Natural killer cell (primary cell): Measurements from ENCODE around the gene PRKN. TPM values are rescaled to one million over a fixed set of nuclear protein-coding genes. Genes with fewer than 3 reads are reported as not detected.

Experiments
- ATAC-seq, 3 donors: fragments of 150-1000 bp in 2 of 3; fragments of 200-7000 bp in 1 of 3; cut with Tn5 transposase; 1 replicate in 1 of 3; 2 replicates in 2 of 3; pipeline ENCODE4 v1.10.0; 2021; ENCODE audit warnings: mild to moderate bottlenecking in 2 of 3, moderate library complexity in 2 of 3
- DNase-seq, 2 donors: peaks; one replicate each; pipeline versions ENCODE4 v3.0.0 to v3.0.0-alpha.2; 2013 to 2021; ENCODE audit warnings: mixed read lengths in 1 of 2
- H3K27ac ChIP-seq: one replicate; pipeline ENCODE4 v1.5.1; 2013; ENCODE audit warnings: mild to moderate bottlenecking, low read length
- H3K27me3 ChIP-seq: one replicate; pipeline ENCODE4 v1.6.1; 2013; ENCODE audit warnings: low read length; ENCODE audit not compliant: control insufficient read depth, insufficient read depth
- H3K36me3 ChIP-seq: one replicate; pipeline ENCODE4 v1.6.1; 2013; ENCODE audit warnings: low read length; ENCODE audit not compliant: control insufficient read depth, insufficient read depth
- H3K4me1 ChIP-seq: one replicate; pipeline ENCODE4 v1.6.1; 2013; ENCODE audit warnings: low read length; ENCODE audit not compliant: control insufficient read depth, insufficient read depth
- H3K4me3 ChIP-seq: one replicate; pipeline ENCODE4 v1.5.1; 2013; ENCODE audit warnings: low read length
- H3K9me3 ChIP-seq: one replicate; pipeline ENCODE4 v1.6.1; 2013; ENCODE audit warnings: low read length; ENCODE audit not compliant: control insufficient read depth, insufficient read depth
- H3K27ac Mint-ChIP-seq, 2 donors: one replicate each; pipeline ENCODE4 v1.8.0; 2022; ENCODE audit warnings: mild to moderate bottlenecking in 2 of 2, mixed read lengths in 2 of 2, moderate library complexity in 1 of 2
- H3K27me3 Mint-ChIP-seq, 2 donors: one replicate each; pipeline ENCODE4 v1.8.0; 2022; ENCODE audit warnings: low read depth in 2 of 2, mixed read lengths in 2 of 2
- H3K36me3 Mint-ChIP-seq: one replicate; pipeline ENCODE4 v1.8.0; 2022; ENCODE audit warnings: mixed read lengths
- H3K4me1 Mint-ChIP-seq, 2 donors: one replicate each; pipeline ENCODE4 v1.8.0; 2022; ENCODE audit warnings: mixed read lengths in 2 of 2
- H3K4me3 Mint-ChIP-seq: one replicate; pipeline ENCODE4 v1.8.0; 2022; ENCODE audit warnings: mild to moderate bottlenecking, moderate library complexity, mixed read lengths
- H3K9me3 Mint-ChIP-seq, 2 donors: one replicate each; pipeline ENCODE4 v1.8.0; 2022; ENCODE audit warnings: mixed read lengths in 2 of 2
- WGBS: methylation state at CpG from one replicate; pipeline ENCODE4 v1.1.7; 2013; ENCODE audit warnings: missing lambda C conversion rate; ENCODE audit not compliant: insufficient coverage; 5-methylcytosine and 5-hydroxymethylcytosine counted together
- intact Hi-C: fragments of 100-400 bp; cut with micrococcal nuclease; formaldehyde crosslinking; loops from one replicate; pipeline ENCODE4 v1.14.2; 2022
- total RNA-seq, 4 donors: library from RNA; stranded (reverse); fragments of 120-200 nt in 1 of 4; gene quantifications; one replicate each; pipeline versions ENCODE4 v1.2.3 to v1.2.4, GENCODE V29; 2013 to 2022
- TF ChIP-seq, protein P1 (sequence below): fragments of 200-600 bp; IDR thresholded peaks from one replicate; pipeline ENCODE4 v1.8.0; 2022; ENCODE audit warnings: antibody characterized with exemption

The PRKN gene
- total RNA-seq, 3 donors from 2014 or later (not counting 1 experiment from before 2014, with no cell fraction given) = 1.4 to 1.9 (median 1.9) TPM

DNA sequence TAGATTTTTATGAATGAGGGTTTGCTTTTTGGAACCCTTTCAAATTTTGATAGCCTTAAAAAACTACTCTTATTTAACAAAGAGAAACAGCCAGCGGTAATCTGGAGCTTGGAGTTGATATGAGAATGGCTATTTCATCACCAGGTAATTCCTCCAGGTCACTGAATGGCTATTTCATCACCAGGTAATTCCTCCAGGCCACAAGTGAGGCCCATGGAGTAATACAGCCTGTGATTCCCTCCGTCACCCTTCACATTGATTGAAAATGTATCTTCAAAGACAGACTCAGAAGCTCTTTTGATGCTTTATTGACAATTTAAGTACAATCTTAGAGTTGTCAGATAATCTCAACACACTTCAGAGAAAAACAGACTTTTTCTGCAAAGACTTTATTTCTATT, 1380.4 kb downstream of the PRKN start:
- Histone ChIP-seq H3K27ac (no peak overlapping the region), H3K27me3 (no peaks in the 10 kb centered on the region), H3K4me3 (no peak overlapping the region), H3K9me3 (no peaks in the 10 kb centered on the region), H3K4me1 (no peaks in the 10 kb centered on the region), H3K36me3 (no peaks in the 10 kb centered on the region)
- Mint-ChIP-seq H3K4me1 (no peaks in the 10 kb centered on the region), H3K27ac (no peak overlapping the region), H3K4me3 (no peak overlapping the region), H3K36me3 (no peaks in the 10 kb centered on the region), H3K9me3 (no peaks in the 10 kb centered on the region), H3K27me3 (peaks cover 0 to 9% of the 10 kb centered on the region in 2 donors)
- ATAC-seq = no peak
- DNase-seq = no peak
- 94% methylated on average over 2 of the region's 2 CpGs for WGBS
- TF ChIP-seq, protein P1, sequence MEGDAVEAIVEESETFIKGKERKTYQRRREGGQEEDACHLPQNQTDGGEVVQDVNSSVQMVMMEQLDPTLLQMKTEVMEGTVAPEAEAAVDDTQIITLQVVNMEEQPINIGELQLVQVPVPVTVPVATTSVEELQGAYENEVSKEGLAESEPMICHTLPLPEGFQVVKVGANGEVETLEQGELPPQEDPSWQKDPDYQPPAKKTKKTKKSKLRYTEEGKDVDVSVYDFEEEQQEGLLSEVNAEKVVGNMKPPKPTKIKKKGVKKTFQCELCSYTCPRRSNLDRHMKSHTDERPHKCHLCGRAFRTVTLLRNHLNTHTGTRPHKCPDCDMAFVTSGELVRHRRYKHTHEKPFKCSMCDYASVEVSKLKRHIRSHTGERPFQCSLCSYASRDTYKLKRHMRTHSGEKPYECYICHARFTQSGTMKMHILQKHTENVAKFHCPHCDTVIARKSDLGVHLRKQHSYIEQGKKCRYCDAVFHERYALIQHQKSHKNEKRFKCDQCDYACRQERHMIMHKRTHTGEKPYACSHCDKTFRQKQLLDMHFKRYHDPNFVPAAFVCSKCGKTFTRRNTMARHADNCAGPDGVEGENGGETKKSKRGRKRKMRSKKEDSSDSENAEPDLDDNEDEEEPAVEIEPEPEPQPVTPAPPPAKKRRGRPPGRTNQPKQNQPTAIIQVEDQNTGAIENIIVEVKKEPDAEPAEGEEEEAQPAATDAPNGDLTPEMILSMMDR = no peak
- intact Hi-C loops = no loop called here

DNA sequence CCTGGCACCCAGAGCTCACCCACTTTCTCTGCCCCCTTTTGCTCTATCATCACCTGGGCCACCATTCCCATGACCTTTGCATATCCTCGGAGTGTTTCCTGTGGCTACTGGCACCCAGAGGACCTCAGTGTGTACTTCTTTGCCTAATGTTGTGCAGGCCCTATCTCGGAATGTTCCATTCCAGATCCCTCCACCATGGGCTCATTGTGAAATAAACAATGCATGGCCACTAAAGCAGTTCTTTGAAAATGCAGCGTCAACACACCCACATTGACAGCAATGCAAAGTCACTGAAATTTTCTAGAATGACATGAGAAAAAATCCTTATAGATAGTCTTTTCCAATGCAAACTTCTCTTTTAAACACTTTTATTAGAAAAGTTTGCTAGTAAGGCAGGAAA, 1380.8 kb downstream of the PRKN start:
- no peak overlapping the region for H3K4me3 ChIP-seq
- TF ChIP-seq, protein P1 = no peak
- ATAC-seq = no peak
- WGBS = 95% methylated on average over 3 of the region's 3 CpGs
- Mint-ChIP-seq H3K9me3 (no peaks in the 10 kb centered on the region), H3K36me3 (no peaks in the 10 kb centered on the region), H3K4me3 (no peak overlapping the region), H3K27ac (no peak overlapping the region), H3K4me1 (no peaks in the 10 kb centered on the region), H3K27me3 (peaks cover 0 to 13% of the 10 kb centered on the region in 2 donors)
- H3K27me3 ChIP-seq = no peaks in the 10 kb centered on the region
- no peak for DNase-seq
- intact Hi-C loops = no loop called here
- no peaks in the 10 kb centered on the region for H3K36me3 ChIP-seq
- H3K27ac ChIP-seq = no peak overlapping the region
- H3K9me3 ChIP-seq = no peaks in the 10 kb centered on the region
- H3K4me1 ChIP-seq = no peaks in the 10 kb centered on the region

DNA sequence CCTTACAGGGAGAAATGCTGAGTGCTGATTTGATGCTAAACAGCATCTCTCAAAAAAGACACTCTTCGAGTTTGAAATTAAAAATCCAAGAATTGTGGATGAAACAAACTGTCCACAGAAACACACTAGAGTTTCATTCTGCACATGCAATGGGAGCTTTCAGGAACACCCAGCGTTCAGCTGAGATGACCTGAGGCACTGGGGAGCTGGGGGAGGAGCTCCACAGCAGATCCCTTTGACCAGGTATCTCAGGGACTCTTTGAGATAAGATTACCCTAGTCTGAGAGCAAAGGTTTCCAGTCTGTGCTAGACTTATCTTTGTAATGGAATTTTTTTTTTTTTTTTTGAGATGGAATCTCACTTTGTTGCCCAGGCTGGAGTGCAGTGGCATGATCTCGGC, 1382.9 kb downstream of the PRKN start:
- H3K27ac Mint-ChIP-seq = no peak overlapping the region
- no peak overlapping the region for H3K4me3 ChIP-seq
- no peaks in the 10 kb centered on the region for H3K4me1 ChIP-seq
- no peaks in the 10 kb centered on the region for H3K36me3 ChIP-seq
- no peak for DNase-seq
- H3K27ac ChIP-seq = no peak overlapping the region
- H3K36me3 Mint-ChIP-seq = no peaks in the 10 kb centered on the region
- H3K4me1 Mint-ChIP-seq = no peaks in the 10 kb centered on the region
- 85% methylated on average over 2 of the region's 3 CpGs for WGBS
- intact Hi-C loops = no loop called here
- TF ChIP-seq, protein P1 = no peak
- H3K4me3 Mint-ChIP-seq = no peak overlapping the region
- no peaks in the 10 kb centered on the region for H3K9me3 Mint-ChIP-seq
- no peaks in the 10 kb centered on the region for H3K9me3 ChIP-seq
- H3K27me3 ChIP-seq = no peaks in the 10 kb centered on the region
- no peak for ATAC-seq
- H3K27me3 Mint-ChIP-seq = peaks cover 0 to 14% of the 10 kb centered on the region in 2 donors

DNA sequence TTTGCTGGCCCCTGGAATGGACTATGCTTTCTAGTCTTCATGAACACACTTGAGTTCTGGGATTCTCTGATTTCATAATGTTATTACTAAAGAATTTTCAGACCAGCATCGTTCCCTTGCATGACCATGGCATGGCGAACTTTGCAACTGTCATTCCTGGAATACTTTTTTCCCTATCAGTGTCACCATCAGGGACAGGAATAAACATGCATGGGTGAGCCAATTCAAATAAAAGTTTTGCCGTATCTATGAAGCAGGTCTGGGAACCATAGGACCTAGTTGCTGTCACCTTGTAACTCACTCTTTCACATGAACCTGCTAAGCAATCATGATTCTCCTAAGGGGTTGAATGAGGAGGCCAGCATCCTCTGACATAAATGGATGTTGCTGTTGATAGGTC, 1385.5 kb downstream of the PRKN start:
- 98% methylated on average over 3 of the region's 3 CpGs for WGBS
- TF ChIP-seq, protein P1 = no peak
- H3K4me3 ChIP-seq = no peak overlapping the region
- no peaks in the 10 kb centered on the region for H3K27me3 ChIP-seq
- ATAC-seq (no peak), DNase-seq (no peak)
- H3K36me3 ChIP-seq = no peaks in the 10 kb centered on the region
- intact Hi-C loops = no loop called here
- Mint-ChIP-seq H3K27me3 (peaks cover 0 to 14% of the 10 kb centered on the region in 2 donors), H3K9me3 (no peaks in the 10 kb centered on the region), H3K4me3 (no peak overlapping the region), H3K36me3 (no peaks in the 10 kb centered on the region), H3K27ac (no peak overlapping the region), H3K4me1 (no peaks in the 10 kb centered on the region)
- no peaks in the 10 kb centered on the region for H3K9me3 ChIP-seq
- H3K4me1 ChIP-seq = no peaks in the 10 kb centered on the region
- H3K27ac ChIP-seq = no peak overlapping the region
